Measurements from ENCODE around the gene F10. TPM values are rescaled to one million over a fixed set of nuclear protein-coding genes. Genes with fewer than 3 reads are reported as not detected.

F10 gene
- total and polyA plus RNA-seq, 2 of the 13 experiments (the other 11 are each of a cell fraction or from before 2014, with no cell fraction given) = 58.4 to 237 TPM

DNA sequence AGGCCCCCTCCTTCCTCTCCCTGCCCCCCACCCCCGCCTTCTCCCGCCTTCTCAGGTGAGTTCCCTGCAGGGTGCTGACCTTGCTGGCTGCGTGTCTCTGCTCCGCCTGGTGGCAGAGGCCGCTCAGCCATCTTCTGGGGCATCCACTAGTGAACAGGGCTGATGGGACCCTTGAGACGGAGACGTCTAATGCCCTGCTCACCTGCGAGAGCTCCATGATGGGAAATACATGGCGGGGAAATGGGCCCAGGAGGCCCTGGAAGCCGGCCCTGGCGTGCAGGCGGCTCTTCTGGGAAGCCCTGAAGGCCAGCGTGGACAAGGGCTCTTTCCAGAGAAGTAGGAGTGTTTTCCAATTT, 32.2 kb upstream of the F10 start:
- CTCF ChIA-PET (ENCODE audit: low intra/inter-chr PET ratio, low total read pairs) = no interaction called here
- in situ Hi-C loops (cut with HindIII; ENCODE audit: extremely low pct_ligation_motif_present, low pct_unique_long_range_greater_than_20kb) = no loop called here
- H3K4me2 ChIP-seq (ENCODE audit: low read depth, low read length) = no peak overlapping the region
- no peak overlapping the region for H3K27ac ChIP-seq (ENCODE audit: extremely low read length, insufficient read depth, low read length)
- no peaks in the 10 kb centered on the region for H3K79me2 ChIP-seq (ENCODE audit: insufficient read depth, low read length)
- H3K4me1 ChIP-seq (ENCODE audit: insufficient read depth, low read length) = no peaks in the 10 kb centered on the region
- H4K20me1 ChIP-seq (ENCODE audit: insufficient read depth, low read length) = no peaks in the 10 kb centered on the region
- H3K4me3 ChIP-seq (replicated peaks in 1 of 3; ENCODE audit: insufficient read depth in 1 of 3, low read depth in 2 of 3, low read length in 3 of 3) = no peak overlapping the region
- intact Hi-C loops (cut with micrococcal nuclease; ENCODE audit: unreplicated experiment) = no loop called here
- no peak for FAIRE-seq
- H3K36me3 ChIP-seq (replicated peaks in 1 of 2; ENCODE audit: control insufficient read depth in 1 of 2, insufficient read depth in 2 of 2, low read length in 2 of 2) = peaks cover 7 to 30% of the 10 kb centered on the region in 2 experiments; a peak in 4 of 5 replicates
- 97% methylated on average over 13 of the region's 13 CpGs for WGBS (ENCODE audit: low lambda C conversion rate)
- no peak for ATAC-seq
- no peak for DNase-seq (ENCODE audit: low spot score)
- H2AFZ ChIP-seq (ENCODE audit: low read length) = no peak overlapping the region
- no peaks in the 10 kb centered on the region for H3K27me3 ChIP-seq (ENCODE audit: control insufficient read depth in 1 of 2, insufficient read depth in 2 of 2, low read length in 2 of 2)
- POLR2A ChIA-PET = no interaction called here
- no TSS peak for BruUV-seq (replicated peaks)
- H3K9ac ChIP-seq (ENCODE audit: insufficient read depth, low read depth, low read length) = no peak overlapping the region
- H3K9me3 ChIP-seq (ENCODE audit: low read length) = no peaks in the 10 kb centered on the region
- TF ChIP-seq SRSF1 (optimal IDR thresholded peaks at IDR 0.05; ENCODE audit: low read depth, low read length) (no peak), NR2F2 (IDR thresholded peaks at IDR 0.05; ENCODE audit: borderline replicate concordance, low read depth) (no peak)

DNA sequence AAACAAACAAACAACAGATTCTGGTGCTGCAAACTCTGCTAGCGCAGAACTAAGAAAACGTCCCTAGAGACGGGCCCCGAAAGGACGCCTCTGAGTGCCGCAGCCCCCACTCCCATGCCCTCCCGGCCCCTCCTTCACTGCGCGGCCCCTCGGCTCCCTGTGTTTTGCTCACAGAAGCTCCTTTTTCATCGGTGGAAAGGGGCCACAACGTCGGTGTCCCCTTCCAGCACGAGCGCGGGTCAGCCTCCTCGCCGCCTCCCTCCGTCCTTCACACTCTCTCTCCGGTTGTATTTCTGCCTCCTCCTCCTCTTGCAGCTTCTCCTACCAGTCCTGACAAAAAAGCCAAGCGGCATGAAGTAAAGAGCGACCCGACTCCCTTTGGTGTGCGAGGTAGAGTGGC, 31.8 kb upstream of the F10 start:
- ChIA-PET CTCF (ENCODE audit: low intra/inter-chr PET ratio, low total read pairs) (no interaction called here), POLR2A (no interaction called here)
- Histone ChIP-seq H3K36me3 (replicated peaks in 1 of 2; ENCODE audit: control insufficient read depth in 1 of 2, insufficient read depth in 2 of 2, low read length in 2 of 2) (peaks cover 7 to 30% of the 10 kb centered on the region in 2 experiments; a peak in 4 of 5 replicates), H3K4me3 (replicated peaks in 1 of 3; ENCODE audit: insufficient read depth in 1 of 3, low read depth in 2 of 3, low read length in 3 of 3) (no peak overlapping the region), H3K9ac (ENCODE audit: insufficient read depth, low read depth, low read length) (no peak overlapping the region), H3K4me2 (ENCODE audit: low read depth, low read length) (no peak overlapping the region), H4K20me1 (ENCODE audit: insufficient read depth, low read length) (no peaks in the 10 kb centered on the region), H3K79me2 (ENCODE audit: insufficient read depth, low read length) (no peaks in the 10 kb centered on the region), H3K9me3 (ENCODE audit: low read length) (no peaks in the 10 kb centered on the region), H3K27ac (ENCODE audit: extremely low read length, insufficient read depth, low read length) (no peak overlapping the region), H2AFZ (ENCODE audit: low read length) (no peak overlapping the region), H3K4me1 (ENCODE audit: insufficient read depth, low read length) (no peaks in the 10 kb centered on the region), H3K27me3 (ENCODE audit: control insufficient read depth in 1 of 2, insufficient read depth in 2 of 2, low read length in 2 of 2) (no peaks in the 10 kb centered on the region)
- in situ Hi-C loops (cut with HindIII; ENCODE audit: extremely low pct_ligation_motif_present, low pct_unique_long_range_greater_than_20kb) = no loop called here
- no peak for FAIRE-seq
- no peak for ATAC-seq
- intact Hi-C loops (cut with micrococcal nuclease; ENCODE audit: unreplicated experiment) = no loop called here
- no peak for DNase-seq (ENCODE audit: low spot score)
- BruUV-seq (replicated peaks) = no TSS peak
- WGBS (ENCODE audit: low lambda C conversion rate) = 97% methylated on average over 24 of the region's 24 CpGs
- TF ChIP-seq ZNF230 (CRISPR knock-in tag; IDR thresholded peaks at IDR 0.05) = no peak
- no peak for TF ChIP-seq ZNF441 (CRISPR knock-in tag; IDR thresholded peaks at IDR 0.05; ENCODE audit: borderline replicate concordance)
- no peak for TF ChIP-seq CC2D1A (CRISPR knock-in tag; IDR thresholded peaks at IDR 0.05)
- TF ChIP-seq, protein P1, sequence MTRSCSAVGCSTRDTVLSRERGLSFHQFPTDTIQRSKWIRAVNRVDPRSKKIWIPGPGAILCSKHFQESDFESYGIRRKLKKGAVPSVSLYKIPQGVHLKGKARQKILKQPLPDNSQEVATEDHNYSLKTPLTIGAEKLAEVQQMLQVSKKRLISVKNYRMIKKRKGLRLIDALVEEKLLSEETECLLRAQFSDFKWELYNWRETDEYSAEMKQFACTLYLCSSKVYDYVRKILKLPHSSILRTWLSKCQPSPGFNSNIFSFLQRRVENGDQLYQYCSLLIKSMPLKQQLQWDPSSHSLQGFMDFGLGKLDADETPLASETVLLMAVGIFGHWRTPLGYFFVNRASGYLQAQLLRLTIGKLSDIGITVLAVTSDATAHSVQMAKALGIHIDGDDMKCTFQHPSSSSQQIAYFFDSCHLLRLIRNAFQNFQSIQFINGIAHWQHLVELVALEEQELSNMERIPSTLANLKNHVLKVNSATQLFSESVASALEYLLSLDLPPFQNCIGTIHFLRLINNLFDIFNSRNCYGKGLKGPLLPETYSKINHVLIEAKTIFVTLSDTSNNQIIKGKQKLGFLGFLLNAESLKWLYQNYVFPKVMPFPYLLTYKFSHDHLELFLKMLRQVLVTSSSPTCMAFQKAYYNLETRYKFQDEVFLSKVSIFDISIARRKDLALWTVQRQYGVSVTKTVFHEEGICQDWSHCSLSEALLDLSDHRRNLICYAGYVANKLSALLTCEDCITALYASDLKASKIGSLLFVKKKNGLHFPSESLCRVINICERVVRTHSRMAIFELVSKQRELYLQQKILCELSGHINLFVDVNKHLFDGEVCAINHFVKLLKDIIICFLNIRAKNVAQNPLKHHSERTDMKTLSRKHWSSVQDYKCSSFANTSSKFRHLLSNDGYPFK (CRISPR knock-in tag; IDR thresholded peaks at IDR 0.05; ENCODE audit: borderline replicate concordance) = no peak
- TF ChIP-seq SRSF4 (IDR thresholded peaks at IDR 0.05; ENCODE audit: low read depth, low read length, poor library complexity, severe bottlenecking) = no peak
- no peak for TF ChIP-seq NFATC3 (CRISPR knock-in tag; IDR thresholded peaks at IDR 0.05)
- no peak for TF ChIP-seq RAD21 (CRISPR knock-in tag; IDR thresholded peaks at IDR 0.05)
- TF ChIP-seq SALL2 (CRISPR knock-in tag; IDR thresholded peaks at IDR 0.05) = no peak
- TF ChIP-seq ZNF232 (CRISPR knock-in tag; IDR thresholded peaks at IDR 0.05; ENCODE audit: borderline replicate concordance) = no peak
- TF ChIP-seq, protein P2, sequence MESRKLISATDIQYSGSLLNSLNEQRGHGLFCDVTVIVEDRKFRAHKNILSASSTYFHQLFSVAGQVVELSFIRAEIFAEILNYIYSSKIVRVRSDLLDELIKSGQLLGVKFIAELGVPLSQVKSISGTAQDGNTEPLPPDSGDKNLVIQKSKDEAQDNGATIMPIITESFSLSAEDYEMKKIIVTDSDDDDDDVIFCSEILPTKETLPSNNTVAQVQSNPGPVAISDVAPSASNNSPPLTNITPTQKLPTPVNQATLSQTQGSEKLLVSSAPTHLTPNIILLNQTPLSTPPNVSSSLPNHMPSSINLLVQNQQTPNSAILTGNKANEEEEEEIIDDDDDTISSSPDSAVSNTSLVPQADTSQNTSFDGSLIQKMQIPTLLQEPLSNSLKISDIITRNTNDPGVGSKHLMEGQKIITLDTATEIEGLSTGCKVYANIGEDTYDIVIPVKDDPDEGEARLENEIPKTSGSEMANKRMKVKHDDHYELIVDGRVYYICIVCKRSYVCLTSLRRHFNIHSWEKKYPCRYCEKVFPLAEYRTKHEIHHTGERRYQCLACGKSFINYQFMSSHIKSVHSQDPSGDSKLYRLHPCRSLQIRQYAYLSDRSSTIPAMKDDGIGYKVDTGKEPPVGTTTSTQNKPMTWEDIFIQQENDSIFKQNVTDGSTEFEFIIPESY (CRISPR knock-in tag; IDR thresholded peaks at IDR 0.05) = no peak
- TF ChIP-seq HMGA1 (CRISPR knock-in tag; conservative IDR thresholded peaks at IDR 0.05) = no peak
- no peak for TF ChIP-seq ZNF136 (CRISPR knock-in tag; IDR thresholded peaks at IDR 0.05; ENCODE audit: low read depth)
- TF ChIP-seq ZNF567 (CRISPR knock-in tag; IDR thresholded peaks at IDR 0.05; ENCODE audit: borderline replicate concordance) = no peak
- no peak for TF ChIP-seq ATM (IDR thresholded peaks at IDR 0.05; ENCODE audit: borderline replicate concordance)
